Measurements from ENCODE around the gene DOK4. TPM values are rescaled to one million over a fixed set of nuclear protein-coding genes. Genes with fewer than 3 reads are reported as not detected.

The DOK4 gene
- total RNA-seq, 4 donors from 2014 or later: 57.9 to 312 (median 143) TPM

DNA sequence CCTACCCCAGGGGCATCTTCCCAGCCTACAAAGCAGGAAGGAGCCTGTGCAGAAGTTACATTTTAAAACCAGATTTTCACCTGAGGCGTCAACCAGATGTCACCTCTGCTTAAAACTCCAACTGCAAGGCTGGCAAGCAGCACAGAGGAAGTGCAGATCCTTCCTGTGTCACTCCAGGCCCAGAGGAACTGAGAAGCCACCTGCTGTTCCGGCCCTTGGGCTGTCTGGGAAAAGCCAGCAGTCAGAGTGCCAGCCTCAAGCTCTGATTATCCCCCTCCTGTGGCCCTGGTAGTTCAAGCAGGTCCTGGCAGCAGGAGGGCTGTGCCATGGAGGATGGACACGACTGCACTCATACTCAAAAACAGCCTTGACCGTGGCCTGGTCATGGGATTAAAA, 13.6 kb downstream of the DOK4 start:
- H3K27ac ChIP-seq: peak overlapping the region; percentile 22 to 67 (median 52)
- H3K9me3 ChIP-seq: no peaks in the 10 kb centered on the region
- no peaks in the 10 kb centered on the region for H3K27me3 ChIP-seq
- peaks cover 11 to 32% (median 23%) of the 10 kb centered on the region in 4 donors for H3K4me1 ChIP-seq
- H3K36me3 ChIP-seq: peaks cover 0 to 19% (median 9%) of the 10 kb centered on the region in 4 donors
- 56% methylated on average over 4 of the region's 4 CpGs; no CpG with 5 or more reads in 1 of the 2 donors for WGBS, 2 donors (ENCODE audit: low coverage in 1 of 2)
- no peak for DNase-seq
- TF ChIP-seq, protein P1, sequence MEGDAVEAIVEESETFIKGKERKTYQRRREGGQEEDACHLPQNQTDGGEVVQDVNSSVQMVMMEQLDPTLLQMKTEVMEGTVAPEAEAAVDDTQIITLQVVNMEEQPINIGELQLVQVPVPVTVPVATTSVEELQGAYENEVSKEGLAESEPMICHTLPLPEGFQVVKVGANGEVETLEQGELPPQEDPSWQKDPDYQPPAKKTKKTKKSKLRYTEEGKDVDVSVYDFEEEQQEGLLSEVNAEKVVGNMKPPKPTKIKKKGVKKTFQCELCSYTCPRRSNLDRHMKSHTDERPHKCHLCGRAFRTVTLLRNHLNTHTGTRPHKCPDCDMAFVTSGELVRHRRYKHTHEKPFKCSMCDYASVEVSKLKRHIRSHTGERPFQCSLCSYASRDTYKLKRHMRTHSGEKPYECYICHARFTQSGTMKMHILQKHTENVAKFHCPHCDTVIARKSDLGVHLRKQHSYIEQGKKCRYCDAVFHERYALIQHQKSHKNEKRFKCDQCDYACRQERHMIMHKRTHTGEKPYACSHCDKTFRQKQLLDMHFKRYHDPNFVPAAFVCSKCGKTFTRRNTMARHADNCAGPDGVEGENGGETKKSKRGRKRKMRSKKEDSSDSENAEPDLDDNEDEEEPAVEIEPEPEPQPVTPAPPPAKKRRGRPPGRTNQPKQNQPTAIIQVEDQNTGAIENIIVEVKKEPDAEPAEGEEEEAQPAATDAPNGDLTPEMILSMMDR (IDR thresholded peaks at IDR 0.05): no peak
- no peak for TF ChIP-seq POLR2A (IDR thresholded peaks at IDR 0.05)
- no peak for TF ChIP-seq EP300 (IDR thresholded peaks at IDR 0.05; ENCODE audit: low read depth)
- no peak for TF ChIP-seq POLR2AphosphoS5 (IDR thresholded peaks at IDR 0.05)
- intact Hi-C loops (cut with DNase I; ENCODE audit: low total_unique reads) (no loop called here), in situ Hi-C loops (cut with MboI; ENCODE audit: low pct_ligation_motif_present in 1 of 4, low pct_unique_long_range_greater_than_20kb in 1 of 4, low sequenced_read_pairs in 3 of 4) (no loop called here)
- H3K4me3 ChIP-seq: no peak overlapping the region

DNA sequence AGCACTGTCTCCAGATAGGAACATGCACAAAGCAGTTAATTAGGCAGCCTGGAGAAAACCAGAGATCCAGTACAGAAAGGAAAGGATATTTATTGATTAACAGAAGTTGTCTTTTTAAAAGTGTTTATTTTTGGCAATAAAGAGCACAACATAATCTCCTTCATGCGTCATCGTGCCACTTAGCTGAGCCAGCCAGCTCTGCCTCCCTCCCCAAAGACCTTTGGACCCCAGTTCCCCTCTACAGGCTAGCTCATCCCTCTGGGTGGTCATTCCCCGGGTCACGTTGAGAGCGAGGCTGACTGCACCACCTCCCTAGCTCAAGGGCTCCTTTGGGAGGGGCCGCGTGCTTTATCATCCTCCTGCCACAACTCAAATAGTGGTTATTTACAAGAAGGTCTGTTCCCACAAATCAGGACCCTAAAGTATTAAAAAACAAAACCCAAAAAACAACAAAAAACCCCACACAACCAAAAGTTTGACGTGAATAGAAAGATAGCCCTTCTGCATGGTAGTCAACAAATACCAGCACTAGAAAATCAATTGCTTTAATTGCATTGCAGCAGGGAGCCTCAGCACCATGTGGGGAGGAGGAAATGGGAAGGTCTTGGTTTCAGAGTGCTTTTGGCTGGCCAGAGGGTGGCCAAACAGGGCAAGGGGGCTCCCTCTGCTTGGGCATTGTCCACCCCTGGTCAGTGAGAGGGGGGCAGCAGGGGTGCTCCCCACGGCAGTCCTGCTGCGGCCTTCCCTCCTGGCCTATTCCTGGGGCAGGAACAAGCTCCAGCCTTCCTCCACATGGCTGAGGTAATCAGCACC, 14.2 kb downstream of the DOK4 start:
- intact Hi-C loops (cut with DNase I; ENCODE audit: low total_unique reads): no loop called here
- Histone ChIP-seq H3K4me3 (no peak overlapping the region), H3K9me3 (no peaks in the 10 kb centered on the region), H3K27ac (peak overlapping the region; percentile 30 to 67 (median 52)), H3K36me3 (peaks cover 0 to 19% (median 9%) of the 10 kb centered on the region in 4 donors), H3K4me1 (peaks cover 11 to 32% (median 22%) of the 10 kb centered on the region in 4 donors), H3K27me3 (no peaks in the 10 kb centered on the region)
- TF ChIP-seq POLR2A (IDR thresholded peaks at IDR 0.05) (no peak), EP300 (IDR thresholded peaks at IDR 0.05; ENCODE audit: low read depth) (no peak), POLR2AphosphoS5 (IDR thresholded peaks at IDR 0.05) (peak in 1 of 3 donors; percentile 23)
- TF ChIP-seq, protein P1 (IDR thresholded peaks at IDR 0.05): no peak
- in situ Hi-C loops (cut with MboI; ENCODE audit: low pct_ligation_motif_present in 1 of 4, low pct_unique_long_range_greater_than_20kb in 1 of 4, low sequenced_read_pairs in 3 of 4): no loop called here
- peak; percentile 69 for DNase-seq
- 53 to 69% methylated on average over 6 to 10 of the region's 10 CpGs for WGBS, 2 donors (ENCODE audit: low coverage in 1 of 2)

DNA sequence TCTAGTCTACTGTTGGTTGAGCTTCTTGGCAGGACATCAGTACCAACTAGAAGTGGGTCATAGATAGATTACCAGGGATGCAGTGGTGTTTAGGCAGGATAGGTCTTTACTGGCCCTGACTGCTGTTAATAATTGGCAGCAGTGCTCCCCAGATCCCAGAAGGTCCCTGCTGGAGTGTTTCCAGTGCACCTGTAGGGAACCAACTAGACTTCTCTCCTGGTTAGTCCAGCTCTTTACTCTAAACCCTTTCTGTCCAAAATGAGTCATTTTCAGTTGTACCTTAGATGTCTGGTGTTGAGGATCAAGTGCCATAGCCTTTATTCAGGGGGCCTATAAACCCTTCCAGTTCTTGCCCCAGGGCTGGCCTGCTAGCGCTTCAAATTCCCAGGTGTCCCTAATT, 15.1 kb downstream of the DOK4 start:
- H3K9me3 ChIP-seq: no peaks in the 10 kb centered on the region
- no peak overlapping the region for H3K4me3 ChIP-seq
- TF ChIP-seq EP300 (IDR thresholded peaks at IDR 0.05; ENCODE audit: low read depth): no peak
- peaks cover 0 to 24% (median 11%) of the 10 kb centered on the region in 4 donors for H3K36me3 ChIP-seq
- H3K27ac ChIP-seq: peak overlapping the region; percentile 30 to 67 (median 52)
- intact Hi-C loops (cut with DNase I; ENCODE audit: low total_unique reads) (no loop called here), in situ Hi-C loops (cut with MboI; ENCODE audit: low pct_ligation_motif_present in 1 of 4, low pct_unique_long_range_greater_than_20kb in 1 of 4, low sequenced_read_pairs in 3 of 4) (no loop called here)
- no peaks in the 10 kb centered on the region for H3K27me3 ChIP-seq
- peaks cover 11 to 31% (median 20%) of the 10 kb centered on the region in 4 donors for H3K4me1 ChIP-seq
- DNase-seq: no peak
- 100% methylated on average over 1 of the region's 1 CpG; no CpG with 5 or more reads in 1 of the 2 donors for WGBS, 2 donors (ENCODE audit: low coverage in 1 of 2)

DNA sequence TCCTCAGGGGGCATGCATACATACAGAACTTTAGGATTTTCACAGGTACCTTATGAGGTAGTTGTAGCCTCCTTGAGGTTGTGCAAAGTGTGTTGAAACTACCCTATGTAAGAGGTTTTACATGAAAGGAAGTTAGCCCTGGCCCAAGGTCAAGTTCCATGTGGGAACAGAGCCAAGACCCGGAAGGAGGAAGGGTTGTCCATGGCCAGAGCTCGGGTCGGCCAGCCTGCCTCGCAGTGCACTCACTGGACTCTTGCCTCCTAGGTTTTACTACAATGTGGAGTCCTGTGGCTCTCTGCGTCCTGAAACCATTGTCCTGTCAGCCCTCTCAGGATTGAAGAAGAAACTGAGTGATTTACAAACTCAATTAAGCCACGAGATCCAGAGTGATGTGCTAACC, 15.6 kb downstream of the DOK4 start:
- Histone ChIP-seq H3K36me3 (peaks cover 0 to 29% (median 12%) of the 10 kb centered on the region in 4 donors), H3K27ac (peak overlapping the region; percentile 30 to 67 (median 52)), H3K9me3 (no peaks in the 10 kb centered on the region), H3K4me1 (peaks cover 11 to 27% (median 20%) of the 10 kb centered on the region in 4 donors), H3K27me3 (no peaks in the 10 kb centered on the region), H3K4me3 (no peak overlapping the region)
- TF ChIP-seq POLR2AphosphoS5 (IDR thresholded peaks at IDR 0.05) (peak in 2 of 3 donors; percentile 39 to 48), EP300 (IDR thresholded peaks at IDR 0.05; ENCODE audit: low read depth) (no peak)
- DNase-seq: peak; percentile 78
- intact Hi-C loops (cut with DNase I; ENCODE audit: low total_unique reads) (no loop called here), in situ Hi-C loops (cut with MboI; ENCODE audit: low pct_ligation_motif_present in 1 of 4, low pct_unique_long_range_greater_than_20kb in 1 of 4, low sequenced_read_pairs in 3 of 4) (no loop called here)
- 30 to 35% methylated on average over 2 to 6 of the region's 6 CpGs for WGBS, 2 donors (ENCODE audit: low coverage in 1 of 2)

DNA sequence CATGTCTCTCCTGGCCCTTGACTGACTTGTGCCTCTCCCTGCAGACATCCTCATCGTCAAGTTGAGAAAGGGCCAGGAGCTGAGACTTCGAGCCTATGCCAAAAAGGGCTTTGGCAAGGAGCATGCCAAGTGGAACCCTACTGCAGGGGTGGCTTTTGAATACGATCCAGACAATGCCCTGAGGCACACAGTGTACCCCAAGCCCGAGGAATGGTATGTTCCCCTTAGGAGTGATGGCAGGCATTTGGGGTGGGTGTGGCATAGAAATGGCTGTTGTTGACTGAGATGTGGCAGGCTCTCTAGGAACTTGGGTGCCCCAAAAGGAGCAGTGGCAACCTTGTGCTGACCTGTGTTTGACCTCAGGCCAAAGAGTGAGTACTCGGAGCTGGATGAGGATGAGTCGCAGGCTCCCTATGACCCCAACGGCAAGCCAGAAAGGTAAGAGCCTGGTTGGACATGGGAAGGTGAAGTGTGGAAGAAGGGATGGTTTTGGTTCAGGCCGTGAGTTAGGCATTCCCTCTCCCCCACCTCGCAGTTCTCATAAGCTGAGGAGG, 16.3 kb downstream of the DOK4 start:
- Histone ChIP-seq H3K27ac (peak overlapping the region; percentile 30 to 67 (median 48)), H3K36me3 (peaks cover 0 to 30% (median 12%) of the 10 kb centered on the region in 4 donors), H3K4me1 (peaks cover 11 to 27% (median 19%) of the 10 kb centered on the region in 4 donors), H3K4me3 (no peak overlapping the region), H3K9me3 (no peaks in the 10 kb centered on the region), H3K27me3 (no peaks in the 10 kb centered on the region)
- intact Hi-C loops (cut with DNase I; ENCODE audit: low total_unique reads): no loop called here
- WGBS, 2 donors (ENCODE audit: low coverage in 1 of 2): 63 to 77% methylated on average over 3 to 9 of the region's 9 CpGs
- TF ChIP-seq EP300 (IDR thresholded peaks at IDR 0.05; ENCODE audit: low read depth) (no peak), POLR2AphosphoS5 (IDR thresholded peaks at IDR 0.05) (no peak), POLR2A (IDR thresholded peaks at IDR 0.05) (no peak)
- DNase-seq: no peak
- in situ Hi-C loops (cut with MboI; ENCODE audit: low pct_ligation_motif_present in 1 of 4, low pct_unique_long_range_greater_than_20kb in 1 of 4, low sequenced_read_pairs in 3 of 4): no loop called here

Data from transverse colon (tissue), 4 donors.